IPS DF 6.9 (cell line): ENCODE data around the gene SGCG.
"Not testable (repeated sequence)": the region's sequence is repeated elsewhere in the genome, so short reads cannot be mapped to it uniquely, and the experiment has no call there.

ENCODE experiments used
- DNase-seq: peaks from one replicate; pipeline ENCODE4 v3.0.0-alpha.2; 2013; ENCODE audit warnings: low read depth, low spot score
- H3K27ac ChIP-seq: one replicate; pipeline ENCODE4 v1.5.1; 2013; ENCODE audit warnings: low read length, control low read depth
- H3K27me3 ChIP-seq: 2 replicates; pipeline ENCODE4 v1.6.1; 2013; ENCODE audit warnings: mild to moderate bottlenecking, low read length; ENCODE audit not compliant: control insufficient read depth, insufficient read depth
- H3K36me3 ChIP-seq: 2 replicates; pipeline ENCODE4 v1.6.1; 2013; ENCODE audit warnings: low read length; ENCODE audit not compliant: control insufficient read depth, insufficient read depth
- H3K4me1 ChIP-seq: 2 replicates; pipeline ENCODE4 v1.6.1; 2013; ENCODE audit warnings: low read length; ENCODE audit not compliant: control insufficient read depth, insufficient read depth
- H3K4me3 ChIP-seq: 2 replicates; pipeline ENCODE4 v1.5.1; 2013; ENCODE audit warnings: mild to moderate bottlenecking, low read length
- H3K9me3 ChIP-seq: 2 replicates; pipeline ENCODE4 v1.6.1; 2013; ENCODE audit warnings: low read length, inconsistent platforms; ENCODE audit not compliant: control insufficient read depth, insufficient read depth
- WGBS: extraction: QIAGEN DNeasy Blood & Tissue Kit; methylation state at CpG from one replicate; pipeline ENCODE4 v1.1.7; 2013; ENCODE audit warnings: mixed read lengths, missing lambda C conversion rate; ENCODE audit not compliant: insufficient read length, insufficient coverage; 5-methylcytosine and 5-hydroxymethylcytosine counted together

Gene SGCG

DNA sequence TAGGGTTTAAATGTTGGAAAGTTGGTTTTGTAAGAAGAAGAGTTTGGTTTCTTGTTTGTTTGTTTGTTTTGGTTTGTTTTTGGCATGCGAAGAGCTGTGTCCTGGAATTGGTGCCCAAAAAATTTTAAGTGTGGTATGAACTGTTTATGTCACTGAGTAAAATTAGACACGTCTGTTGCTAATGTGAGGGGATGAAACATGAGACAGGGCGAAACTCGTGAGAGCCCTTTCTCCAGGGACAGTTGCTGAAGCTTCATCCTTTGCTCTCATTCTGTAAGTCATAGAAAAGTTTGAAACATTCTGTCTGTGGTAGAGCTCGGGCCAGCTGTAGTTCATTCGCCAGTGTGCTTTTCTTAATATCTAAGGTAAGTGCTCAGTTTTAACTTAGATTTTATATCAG lies at the start of gene SGCG:
Gene SGCG (plus strand): TSS at position 269 of the 400 bp plus-strand sequence. CDS start 22,716 bp downstream, outside the sequence.
- Histone ChIP-seq H3K27ac (no peak within 1 kb of the TSS), H3K9me3 (no peaks in the 10 kb centered on the region), H3K36me3 (no peaks in the 10 kb centered on the region), H3K4me1 (no peaks in the 10 kb centered on the region), H3K27me3 (no peaks in the 10 kb centered on the region), H3K4me3 (no peak within 1 kb of the TSS)
- WGBS, result 100% methylated on average over 1 of the region's 6 CpGs
- DNase-seq, result no peak

DNA sequence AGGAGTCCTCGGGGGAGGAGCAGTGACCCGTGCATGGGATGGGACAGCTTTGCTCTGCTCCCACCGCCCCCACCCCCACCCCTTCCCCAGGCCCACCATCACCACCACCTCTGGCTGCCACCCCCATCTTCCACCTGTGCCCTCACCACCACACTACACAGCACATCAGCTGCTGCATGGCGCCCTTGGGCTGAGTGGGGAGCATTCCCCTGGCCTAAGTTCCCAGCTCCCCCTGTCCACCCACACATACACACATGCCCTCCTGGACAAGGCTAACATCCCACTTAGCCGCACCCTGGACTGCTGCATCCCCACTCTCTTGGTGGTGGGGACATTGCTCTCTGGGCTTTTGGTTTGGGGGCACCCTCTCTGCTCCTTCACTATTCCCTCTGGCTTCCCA lies 46.2 kb upstream of the SGCG start:
- H3K4me1 ChIP-seq, result no peaks in the 10 kb centered on the region
- WGBS, result no CpG with 5 or more reads among the region's 5 CpGs
- no peak for DNase-seq
- no peaks in the 10 kb centered on the region for H3K27me3 ChIP-seq
- H3K27ac ChIP-seq, result no peak overlapping the region
- no peaks in the 10 kb centered on the region for H3K36me3 ChIP-seq
- no peak overlapping the region for H3K4me3 ChIP-seq
- H3K9me3 ChIP-seq, result no peaks in the 10 kb centered on the region

- H3K4me3 ChIP-seq, result no peak overlapping the region
- peaks cover 3% of the 10 kb centered on the region; the same call in 1 of the 2 replicates for H3K9me3 ChIP-seq
- no peaks in the 10 kb centered on the region for H3K4me1 ChIP-seq
- H3K27me3 ChIP-seq, result no peaks in the 10 kb centered on the region
- no peak overlapping the region for H3K27ac ChIP-seq
- peaks cover 4% of the 10 kb centered on the region; the same call in 1 of the 2 replicates for H3K36me3 ChIP-seq
- DNase-seq, result no peak
- no CpG with 5 or more reads among the region's 2 CpGs for WGBS
Measured at GRCh38 chr13:23140492-23140891, 40.3 kb upstream of the SGCG start.

DNA sequence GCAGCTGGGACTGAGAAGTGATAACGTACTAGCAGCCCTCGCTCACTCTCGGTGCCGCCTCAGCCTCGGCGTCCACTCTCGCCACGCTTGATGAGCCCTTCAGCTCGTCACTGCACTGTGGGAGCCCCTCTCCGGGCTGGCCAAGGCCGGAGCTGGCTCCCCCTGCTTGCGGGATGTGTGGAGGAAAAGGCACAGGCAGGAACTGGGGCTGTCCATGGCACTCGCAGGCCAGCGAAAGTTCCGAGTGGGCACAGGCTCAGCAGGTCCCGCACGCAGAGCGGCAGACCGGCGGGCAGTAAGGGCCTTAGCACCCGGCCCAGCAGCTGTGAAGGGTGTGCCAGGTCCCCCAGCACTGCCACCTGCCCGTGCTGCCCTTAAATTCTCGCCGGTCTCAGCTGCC lies 38.8 kb upstream of the SGCG start:
- peaks cover 3% of the 10 kb centered on the region; the same call in 1 of the 2 replicates for H3K9me3 ChIP-seq
- no peak overlapping the region for H3K27ac ChIP-seq
- no peak overlapping the region for H3K4me3 ChIP-seq
- no CpG with 5 or more reads among the region's 24 CpGs for WGBS
- H3K4me1 ChIP-seq, result no peaks in the 10 kb centered on the region
- no peaks in the 10 kb centered on the region for H3K27me3 ChIP-seq
- DNase-seq, result no peak
- peaks cover 4% of the 10 kb centered on the region; the same call in 1 of the 2 replicates for H3K36me3 ChIP-seq

DNA sequence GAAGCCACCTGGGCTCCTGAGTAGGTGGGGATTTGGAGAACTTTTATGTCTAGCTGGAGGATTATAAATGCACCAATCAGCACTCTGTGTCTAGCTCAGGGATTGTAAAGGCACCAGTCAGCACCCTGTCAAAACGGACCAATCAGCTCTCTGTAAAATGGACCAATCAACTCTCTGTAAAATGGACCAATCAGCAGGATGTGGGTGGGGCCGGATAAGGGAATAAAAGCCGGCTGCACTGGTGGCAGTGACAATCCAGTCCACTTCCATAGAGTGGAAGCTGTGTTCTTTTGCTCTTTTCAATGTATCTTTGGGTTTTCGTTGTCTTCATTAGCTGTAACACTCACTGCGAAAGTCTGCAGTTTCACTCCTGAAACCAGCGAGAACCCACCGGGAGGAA lies 38.2 kb upstream of the SGCG start:
- not testable (repeated sequence) for H3K4me3 ChIP-seq, H3K36me3 ChIP-seq, DNase-seq, H3K9me3 ChIP-seq, H3K27me3 ChIP-seq, H3K27ac ChIP-seq, H3K4me1 ChIP-seq
- no CpG with 5 or more reads among the region's 7 CpGs for WGBS

- H3K4me3 ChIP-seq, result no peak overlapping the region
- H3K36me3 ChIP-seq, result peaks cover 4% of the 10 kb centered on the region; the same call in 1 of the 2 replicates
- WGBS, result 97% methylated on average over 2 of the region's 2 CpGs
- peaks cover 3% of the 10 kb centered on the region; the same call in 1 of the 2 replicates for H3K9me3 ChIP-seq
- H3K27ac ChIP-seq, result no peak overlapping the region
- no peak for DNase-seq
- no peaks in the 10 kb centered on the region for H3K27me3 ChIP-seq
- peaks cover 2% of the 10 kb centered on the region; the same call in 1 of the 2 replicates for H3K4me1 ChIP-seq
Measured at GRCh38 chr13:23144431-23144830, 36.3 kb upstream of the SGCG start.

- H3K36me3 ChIP-seq, result peaks cover 4% of the 10 kb centered on the region; the same call in 1 of the 2 replicates
- no CpG with 5 or more reads among the region's 5 CpGs for WGBS
- DNase-seq, result no peak
- H3K4me3 ChIP-seq, result no peak overlapping the region
- peaks cover 3% of the 10 kb centered on the region; the same call in 1 of the 2 replicates for H3K9me3 ChIP-seq
- H3K27ac ChIP-seq, result no peak overlapping the region
- no peaks in the 10 kb centered on the region for H3K27me3 ChIP-seq
- H3K4me1 ChIP-seq, result peaks cover 2% of the 10 kb centered on the region; the same call in 1 of the 2 replicates
Measured at GRCh38 chr13:23146006-23146405, 34.8 kb upstream of the SGCG start.

DNA sequence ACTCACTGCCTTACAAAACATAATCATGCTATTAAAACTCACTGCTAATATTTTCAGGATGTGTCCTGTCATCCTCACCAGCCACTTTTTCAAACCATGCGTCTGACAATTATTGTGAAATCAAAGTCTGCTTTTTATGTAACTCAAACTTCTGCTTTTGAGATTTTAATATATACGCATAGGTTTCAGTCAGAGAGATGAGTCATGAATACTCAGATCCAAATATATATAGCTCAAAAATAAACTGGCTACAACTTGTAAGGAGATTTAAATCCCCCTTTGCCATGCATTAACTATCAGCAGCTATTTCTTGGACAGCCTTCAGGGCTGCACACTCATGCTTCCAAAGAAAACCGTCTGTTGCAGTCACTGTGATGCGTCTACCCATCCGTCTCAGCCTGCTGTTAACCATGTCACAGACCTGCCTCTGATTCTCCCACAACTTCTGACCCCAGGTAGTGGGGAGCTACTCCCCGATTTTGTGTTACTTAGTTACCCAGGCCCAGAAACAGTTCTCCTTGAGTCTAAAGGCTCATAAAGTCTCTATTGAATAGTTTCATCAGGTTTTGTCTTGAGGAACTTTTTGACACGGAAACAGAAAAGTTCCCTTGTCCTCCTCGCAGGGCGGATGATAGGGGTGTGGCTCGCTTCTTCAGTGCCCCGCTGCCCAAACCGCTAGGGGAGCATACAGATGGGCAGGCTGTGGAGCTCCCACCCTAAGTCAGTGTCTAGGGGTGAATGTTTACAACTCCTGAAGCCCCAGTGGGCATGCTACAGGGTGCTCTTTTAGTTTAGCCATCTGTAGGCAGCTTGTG lies 33.8 kb upstream of the SGCG start:
- Histone ChIP-seq H3K27me3 (no peaks in the 10 kb centered on the region), H3K9me3 (peaks cover 3% of the 10 kb centered on the region; the same call in 1 of the 2 replicates), H3K4me1 (peaks cover 2% of the 10 kb centered on the region; the same call in 1 of the 2 replicates), H3K36me3 (peaks cover 3% of the 10 kb centered on the region; the same call in 1 of the 2 replicates), H3K4me3 (no peak overlapping the region), H3K27ac (no peak overlapping the region)
- no CpG with 5 or more reads among the region's 12 CpGs for WGBS
- no peak for DNase-seq

DNA sequence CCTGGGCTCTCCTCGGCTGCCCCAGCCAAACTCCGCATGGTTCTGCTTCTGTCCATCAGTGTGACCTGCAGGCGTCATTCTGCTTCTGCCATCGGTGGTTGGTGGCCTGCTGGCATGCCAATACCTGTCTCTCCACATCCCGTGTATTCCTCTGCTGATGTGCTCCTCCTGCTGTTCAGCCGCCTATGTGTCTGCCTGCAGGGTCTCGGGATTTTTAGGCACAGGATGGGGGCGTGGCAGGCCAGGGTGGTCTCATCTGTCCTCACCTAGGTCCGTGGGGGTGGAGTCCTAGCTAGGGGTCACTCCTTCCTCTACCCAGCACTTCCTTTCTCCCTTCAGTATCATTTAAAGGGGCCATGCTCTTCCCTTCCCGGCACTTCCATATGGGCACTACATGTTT lies 33.0 kb upstream of the SGCG start:
- H3K4me1 ChIP-seq, result peaks cover 2% of the 10 kb centered on the region; the same call in 1 of the 2 replicates
- no peak for DNase-seq
- H3K36me3 ChIP-seq, result no peaks in the 10 kb centered on the region
- H3K27me3 ChIP-seq, result no peaks in the 10 kb centered on the region
- no peak overlapping the region for H3K4me3 ChIP-seq
- no CpG with 5 or more reads among the region's 10 CpGs for WGBS
- H3K9me3 ChIP-seq, result no peaks in the 10 kb centered on the region
- no peak overlapping the region for H3K27ac ChIP-seq

- H3K4me1 ChIP-seq, result no peaks in the 10 kb centered on the region
- no peak for DNase-seq
- no peaks in the 10 kb centered on the region for H3K36me3 ChIP-seq
- H3K27me3 ChIP-seq, result peaks cover 2% of the 10 kb centered on the region; the same call in 1 of the 2 replicates
- H3K27ac ChIP-seq, result no peak overlapping the region
- no peaks in the 10 kb centered on the region for H3K9me3 ChIP-seq
- no peak overlapping the region for H3K4me3 ChIP-seq
- WGBS, result 100% methylated on average over 1 of the region's 7 CpGs
Measured at GRCh38 chr13:23157781-23158180, 23.0 kb upstream of the SGCG start.
